ENCODE results near the gene FILIP1L. TPM values are rescaled to one million over a fixed set of nuclear protein-coding genes. Genes with fewer than 3 reads are reported as not detected.

The FILIP1L gene
- total and polyA plus RNA-seq, 2 of the 8 experiments (the other 6 are each of a cell fraction or from before 2014, with no cell fraction given): 0.06 to 0.09 TPM

- Histone ChIP-seq H2BK5ac (ENCODE audit: low read depth, low read length) (no peak overlapping the region), H3K9ac (replicated peaks in 1 of 4; ENCODE audit: extremely low read depth in 1 of 4, low read depth in 3 of 4, low read length in 3 of 4) (no peak overlapping the region), H3K56ac (replicated peaks; ENCODE audit: insufficient read length, low read depth, low read length) (no peak overlapping the region), H3K79me1 (ENCODE audit: low read depth, low read length) (no peaks in the 10 kb centered on the region), H3K14ac (ENCODE audit: insufficient read length) (no peak overlapping the region), H3K9me3 (ENCODE audit: insufficient read depth in 2 of 2, low read depth in 1 of 2, low read length in 1 of 2) (no peaks in the 10 kb centered on the region), H2AK5ac (ENCODE audit: low read depth, low read length) (no peak overlapping the region), H3K27me3 (replicated peaks in 1 of 4; ENCODE audit: control insufficient read depth in 3 of 4, extremely low read depth in 1 of 4, insufficient read depth in 3 of 4, low read length in 3 of 4) (no peaks in the 10 kb centered on the region), H3K23ac (ENCODE audit: insufficient read length) (no peak overlapping the region), H2AFZ (ENCODE audit: low read length) (no peak overlapping the region), H3K79me2 (ENCODE audit: control insufficient read depth in 1 of 2, insufficient read depth in 2 of 2, low read length in 2 of 2) (no peaks in the 10 kb centered on the region), H3K23me2 (ENCODE audit: low read depth, low read length) (no peaks in the 10 kb centered on the region; the same call in 1 of the 2 replicates), H3K27ac (ENCODE audit: low read depth, low read length) (no peak overlapping the region), H4K91ac (replicated peaks; ENCODE audit: insufficient read length, low read length) (no peak overlapping the region), H2BK15ac (ENCODE audit: low read length) (no peak overlapping the region), H3K4me2 (ENCODE audit: insufficient read depth in 1 of 2, low read depth in 2 of 2, low read length in 2 of 2) (no peak overlapping the region), H3K18ac (ENCODE audit: extremely low read depth, low read length) (no peak overlapping the region), H3K36me3 (ENCODE audit: control insufficient read depth in 2 of 4, insufficient read depth in 4 of 4, low read length in 3 of 4) (no peaks in the 10 kb centered on the region), H3K4ac (replicated peaks; ENCODE audit: insufficient read length, low read depth, low read length) (no peak overlapping the region), H2BK20ac (ENCODE audit: low read length) (no peak overlapping the region), H4K8ac (ENCODE audit: extremely low read depth, insufficient read depth, low read length) (no peak overlapping the region), H3K4me1 (replicated peaks in 1 of 4; ENCODE audit: control insufficient read depth in 3 of 4, insufficient read depth in 4 of 4, low read length in 3 of 4) (no peaks in the 10 kb centered on the region), H2BK12ac (ENCODE audit: low read depth, low read length) (no peak overlapping the region), H4K20me1 (replicated peaks in 1 of 2; ENCODE audit: control insufficient read depth in 1 of 2, insufficient read depth in 2 of 2, low read length in 2 of 2) (no peaks in the 10 kb centered on the region), H2BK120ac (replicated peaks; ENCODE audit: low read depth, low read length) (no peak overlapping the region), H3K4me3 (ENCODE audit: extremely low read depth in 1 of 4, insufficient read depth in 2 of 4, low read depth in 3 of 4, low read length in 4 of 4) (no peak overlapping the region), H4K5ac (ENCODE audit: insufficient read length, low read depth, low read length) (no peak overlapping the region)
- FAIRE-seq: peak; percentile 32
- ChIA-PET CTCF (ENCODE audit: partially characterized antibody) (interaction anchor here (1.2 kb wide), 1 partner anchor 43 kb away, joined by 3 read pairs; no protein-coding TSS in a partner anchor), POLR2A (ENCODE audit: partially characterized antibody) (no interaction called here)
- DNase-seq (ENCODE audit: low read depth in 1 of 2, low spot score in 2 of 2): no peak
- WGBS, 2 experiments (ENCODE audit: extremely low coverage in 1 of 2, insufficient coverage in 1 of 2, insufficient read length in 1 of 2, insufficient replicate concordance in 2 of 2, low coverage in 1 of 2, low lambda C conversion rate in 2 of 2, missing lambda C conversion rate in 1 of 2): 77% methylated on average over 7 of the region's 7 CpGs; no CpG with 5 or more reads in 1 of the 2 experiments
- TF ChIP-seq NRF1 (IDR thresholded peaks at IDR 0.05; ENCODE audit: low read depth, low read length) (no peak), E2F6 (IDR thresholded peaks at IDR 0.05) (no peak), EGR1 (IDR thresholded peaks at IDR 0.05; ENCODE audit: borderline replicate concordance, low read depth, low read length) (no peak), EP300 (IDR thresholded peaks at IDR 0.05; ENCODE audit: borderline replicate concordance in 1 of 2, low read depth in 2 of 2, low read length in 2 of 2) (no peak), EZH2 (IDR thresholded peaks at IDR 0.05; ENCODE audit: low read depth, low read length, severe bottlenecking) (no peak), TAF7 (optimal IDR thresholded peaks at IDR 0.05; ENCODE audit: borderline replicate concordance, low read depth, low read length) (no peak), ATF3 (IDR thresholded peaks at IDR 0.05; ENCODE audit: insufficient read depth, low read depth, low read length) (no peak), TAF1 (IDR thresholded peaks at IDR 0.05; ENCODE audit: low read depth, low read length) (no peak), MAX (IDR thresholded peaks at IDR 0.05) (no peak), HDAC2 (IDR thresholded peaks at IDR 0.05; ENCODE audit: borderline replicate concordance in 1 of 2, low read depth in 2 of 2, low read length in 2 of 2) (no peak)
Observed at GRCh38 chr3:100063929-100064461, 50.3 kb downstream of the FILIP1L start.

Data from H1 (cell line).